Activated T-helper 1 cell treated with anti-CD3 and anti-CD28 coated beads, Interleukin-2, amount 50 U/mL, for 16 hours (primary cell): ENCODE results near the gene SLC22A2.

ENCODE experiments used
- DNase-seq, 2 donors: peaks; one replicate each; pipeline ENCODE4 v3.0.0-alpha.2; 2020; ENCODE audit warnings: low read depth in 1 of 2, low spot score in 1 of 2

SLC22A2 gene

GRCh38 chr6:160172704-160173103, 85.9 kb downstream of the SLC22A2 start:
- no peak for DNase-seq

- DNase-seq: no peak
These were observed 88.5 kb downstream of the SLC22A2 start for GRCh38 chr6:160170018-160170680.

DNA sequence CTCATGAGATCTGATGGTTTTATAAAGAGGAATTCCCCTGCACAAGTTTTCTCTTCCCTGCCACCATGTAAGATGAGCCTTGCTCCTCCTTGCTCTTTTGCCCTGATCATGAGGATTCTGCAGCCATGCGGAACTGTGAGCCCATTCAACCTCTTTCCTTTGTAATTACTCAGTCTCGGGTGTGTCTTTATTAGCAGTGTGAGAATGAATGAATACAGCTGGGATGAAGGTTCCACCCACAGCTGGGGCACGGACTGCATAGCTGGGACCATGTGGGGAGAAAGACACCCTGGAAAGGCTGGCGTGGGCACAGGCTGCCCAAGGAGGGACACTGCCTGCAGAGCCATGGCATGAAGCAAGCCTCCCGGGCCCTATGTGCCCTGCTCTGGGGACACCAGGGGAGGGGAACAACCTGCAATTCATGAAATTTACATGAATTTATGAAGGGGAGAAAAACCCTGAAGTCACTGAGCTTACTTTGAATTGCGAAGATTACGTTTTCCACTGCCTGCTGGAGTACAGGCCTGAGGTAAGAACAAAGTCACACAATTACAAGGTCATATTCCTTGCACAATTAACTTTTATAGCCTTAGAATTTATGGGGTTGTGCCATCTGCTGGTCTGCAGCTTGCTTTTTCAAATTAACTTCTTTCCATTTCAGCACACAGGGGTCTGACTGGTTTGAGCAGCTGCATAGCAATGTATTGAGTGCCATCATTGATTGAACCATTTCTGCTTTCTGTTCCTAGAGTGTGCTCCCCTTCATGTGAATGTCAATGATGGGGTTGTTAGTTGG, 90.8 kb downstream of the SLC22A2 start:
- no peak for DNase-seq
